IMR-90 (cell line): ENCODE data around the gene SPINT4. TPM values are rescaled to one million over a fixed set of nuclear protein-coding genes. Genes with fewer than 3 reads are reported as not detected.

Experiments
- ATAC-seq: fragments of 200-7000 bp; cut with Tn5 transposase; 2 replicates; pipeline ENCODE4 v1.9.1; 2020; ENCODE audit warnings: low read depth, mild to moderate bottlenecking, moderate library complexity
- BruUV-seq: library from RNA; stranded (reverse); fragments of 400-500 nt; replicated peaks from 2 replicates; lab custom pipeline; 2021; lab: Mats Ljungman, UMichigan
- CTCF ChIA-PET: fragments of 300-600 bp; formaldehyde crosslinking; extraction: SDS; loops from one replicate; lab custom pipeline; 2021; ENCODE audit warnings: antibody characterized with exemption; lab: Yijun Ruan, JAX
- POLR2A ChIA-PET: fragments of 300-600 bp; sonication (Branson Sonifier 250); formaldehyde crosslinking; loops from one replicate; lab custom pipeline; 2022; ENCODE audit warnings: antibody characterized with exemption; ENCODE audit not compliant: unreplicated experiment; lab: Charles Lee
- DNase-seq: peaks from one replicate; pipeline ENCODE4 v3.0.0; 2013
- H2AFZ ChIP-seq: replicated peaks from 2 replicates; pipeline ENCODE3; 2013; ENCODE audit warnings: low read length, mild to moderate bottlenecking; ENCODE audit not compliant: poor library complexity
- H2AK5ac ChIP-seq: 2 replicates; pipeline ENCODE4 v1.6.1; 2013; ENCODE audit warnings: low read depth, low read length, inconsistent platforms
- H2AK9ac ChIP-seq: replicated peaks from 2 replicates; pipeline ENCODE3; 2013; ENCODE audit warnings: mild to moderate bottlenecking, low read depth, low read length, moderate library complexity; ENCODE audit not compliant: poor library complexity
- H2BK120ac ChIP-seq: 2 replicates; pipeline ENCODE4 v1.6.1; 2013; ENCODE audit warnings: low read depth, low read length, inconsistent platforms
- H2BK15ac ChIP-seq: 3 replicates; pipeline ENCODE4 v1.6.1; 2013; ENCODE audit warnings: low read depth, low read length, inconsistent platforms
- H2BK20ac ChIP-seq: 2 replicates; pipeline ENCODE4 v1.6.1; 2013; ENCODE audit warnings: low read depth, mild to moderate bottlenecking, inconsistent platforms, low read length, moderate library complexity
- H2BK5ac ChIP-seq: 2 replicates; pipeline ENCODE4 v1.6.1; 2013; ENCODE audit warnings: mild to moderate bottlenecking, low read depth, low read length, inconsistent platforms; ENCODE audit not compliant: poor library complexity, severe bottlenecking
- H3K14ac ChIP-seq: replicated peaks from 2 replicates; pipeline ENCODE4 v1.6.1; 2013; ENCODE audit warnings: low read depth, low read length, inconsistent platforms
- H3K18ac ChIP-seq: 2 replicates; pipeline ENCODE4 v1.6.1; 2013; ENCODE audit warnings: low read depth, low read length, control low read depth
- H3K23ac ChIP-seq: 2 replicates; pipeline ENCODE4 v1.6.1; 2013; ENCODE audit warnings: low read depth, low read length, inconsistent platforms
- H3K27ac ChIP-seq: 2 replicates; pipeline ENCODE4 v1.5.1; 2013; ENCODE audit warnings: mild to moderate bottlenecking, control low read depth, low read length; ENCODE audit not compliant: insufficient read depth
- H3K27me3 ChIP-seq: 2 replicates; pipeline ENCODE4 v1.6.1; 2013; ENCODE audit warnings: low read length; ENCODE audit not compliant: control insufficient read depth, insufficient read depth
- H3K36me3 ChIP-seq: 2 replicates; pipeline ENCODE4 v1.6.1; 2013; ENCODE audit warnings: low read length, mixed read lengths; ENCODE audit not compliant: control insufficient read depth, insufficient read depth
- H3K4ac ChIP-seq: 2 replicates; pipeline ENCODE4 v1.6.1; 2013; ENCODE audit warnings: low read depth, low read length, inconsistent platforms
- H3K4me1 ChIP-seq: 2 replicates; pipeline ENCODE4 v1.6.1; 2013; ENCODE audit warnings: low read length, mixed read lengths; ENCODE audit not compliant: control insufficient read depth, insufficient read depth
- H3K4me2 ChIP-seq: 2 replicates; pipeline ENCODE4 v1.6.1; 2013; ENCODE audit warnings: low read depth, mild to moderate bottlenecking, control low read depth, low read length, moderate library complexity
- H3K4me3 ChIP-seq: 2 replicates; pipeline ENCODE4 v1.5.1; 2013; ENCODE audit warnings: low read depth, mild to moderate bottlenecking, control low read depth, low read length, moderate library complexity; ENCODE audit not compliant: insufficient read depth
- H3K56ac ChIP-seq: 2 replicates; pipeline ENCODE4 v1.6.1; 2013; ENCODE audit warnings: low read length, inconsistent platforms; ENCODE audit not compliant: insufficient read depth; ENCODE audit errors: extremely low read depth
- H3K79me1 ChIP-seq, 2 experiments: 2 replicates each; pipeline ENCODE4 v1.6.1; 2013; ENCODE audit warnings: low read length in 2 of 2, inconsistent platforms in 1 of 2, low read depth in 1 of 2
- H3K9ac ChIP-seq: 2 replicates; pipeline ENCODE4 v1.6.1; 2013; ENCODE audit warnings: low read depth, low read length, control low read depth
- H3K9me1 ChIP-seq: 2 replicates; pipeline ENCODE4 v1.6.1; 2013; ENCODE audit warnings: low read length, inconsistent platforms; ENCODE audit not compliant: insufficient read depth
- H3K9me3 ChIP-seq: 2 replicates; pipeline ENCODE4 v1.6.1; 2013; ENCODE audit warnings: low read length; ENCODE audit not compliant: control insufficient read depth, insufficient read depth
- H4K20me1 ChIP-seq: 2 replicates; pipeline ENCODE4 v1.6.1; 2013; ENCODE audit warnings: low read length, inconsistent platforms; ENCODE audit not compliant: insufficient read depth
- H4K5ac ChIP-seq: 2 replicates; pipeline ENCODE4 v1.6.1; 2013; ENCODE audit warnings: mild to moderate bottlenecking, low read depth, low read length, control low read depth
- H4K8ac ChIP-seq, 2 experiments: 2 replicates each; pipeline ENCODE4 v1.6.1; 2013; ENCODE audit warnings: low read depth in 2 of 2, low read length in 2 of 2, control low read depth in 1 of 2, inconsistent platforms in 1 of 2
- H4K91ac ChIP-seq: 2 replicates; pipeline ENCODE4 v1.6.1; 2013; ENCODE audit warnings: low read depth, low read length, inconsistent platforms; ENCODE audit not compliant: insufficient read depth
- BHLHE40 ChIP-seq: fragments of 150-350 bp; IDR thresholded peaks from 2 replicates; pipeline ENCODE4 v1.6.1; 2016; ENCODE audit warnings: mild to moderate bottlenecking, low read depth, low read length
- CEBPB ChIP-seq: IDR thresholded peaks from 2 replicates; pipeline ENCODE4 v1.6.1; 2012; ENCODE audit warnings: low read depth, low read length, improper control_type of control experiment
- CHD1 ChIP-seq: IDR thresholded peaks from 2 replicates; pipeline ENCODE4 v1.6.1; 2012; ENCODE audit warnings: low read depth, low read length, improper control_type of control experiment
- FOS ChIP-seq: fragments of 150-350 bp; IDR thresholded peaks from 2 replicates; pipeline ENCODE4 v1.6.1; 2016; ENCODE audit warnings: low read depth, low read length
- MAFK ChIP-seq: IDR thresholded peaks from 2 replicates; pipeline ENCODE4 v1.6.1; 2012; ENCODE audit warnings: low read depth, low read length, improper control_type of control experiment
- MAZ ChIP-seq: IDR thresholded peaks from 2 replicates; pipeline ENCODE4 v1.6.1; 2012; ENCODE audit warnings: low read depth, mild to moderate bottlenecking, low read length, improper control_type of control experiment, moderate library complexity, borderline replicate concordance
- MXI1 ChIP-seq: IDR thresholded peaks from 2 replicates; pipeline ENCODE4 v1.6.1; 2012; ENCODE audit warnings: low read depth, mild to moderate bottlenecking, low read length, moderate library complexity, borderline replicate concordance
- NFE2L2 ChIP-seq: fragments of 150-350 bp; IDR thresholded peaks from 2 replicates; pipeline ENCODE4 v1.6.1; 2016; ENCODE audit warnings: low read depth, mild to moderate bottlenecking, low read length
- POLR2A ChIP-seq: IDR thresholded peaks from 2 replicates; pipeline ENCODE4 v1.6.1; 2012; ENCODE audit warnings: mild to moderate bottlenecking, low read depth, low read length
- RAD21 ChIP-seq: IDR thresholded peaks from 2 replicates; pipeline ENCODE4 v1.6.1; 2012; ENCODE audit warnings: low read length, improper control_type of control experiment
- RCOR1 ChIP-seq: IDR thresholded peaks from 2 replicates; pipeline ENCODE4 v1.6.1; 2012; ENCODE audit warnings: mild to moderate bottlenecking, low read length, improper control_type of control experiment; ENCODE audit not compliant: insufficient replicate concordance
- RFX5 ChIP-seq: IDR thresholded peaks from 2 replicates; pipeline ENCODE4 v1.8.0; 2012; ENCODE audit warnings: low read depth, mild to moderate bottlenecking, low read length, moderate library complexity
- SMC3 ChIP-seq: fragments of 150-350 bp; IDR thresholded peaks from 2 replicates; pipeline ENCODE4 v1.6.1; 2016; ENCODE audit warnings: low read depth, mild to moderate bottlenecking, antibody characterized with exemption, low read length, moderate library complexity
- WGBS, 2 experiments: methylation state at CpG; one replicate each; pipeline versions ENCODE4 v1.1.5 to v1.1.7; 2013; ENCODE audit warnings: missing lambda C conversion rate in 2 of 2; ENCODE audit not compliant: insufficient read length in 1 of 2; ENCODE audit errors: extremely low coverage in 2 of 2; 5-methylcytosine and 5-hydroxymethylcytosine counted together
- dilution Hi-C: fragments of 300-500 bp; cut with HindIII; formaldehyde crosslinking; loops from one replicate; pipeline ENCODE4 v1.14.3; 2018; ENCODE audit warnings: low sequenced_read_pairs; ENCODE audit not compliant: unreplicated experiment
- in situ Hi-C: fragments of 300-500 bp; cut with MboI; formaldehyde crosslinking; loops from 3 replicates; pipeline ENCODE4 v1.14.3; 2019; ENCODE audit warnings: low sequenced_read_pairs, inconsistent platforms, mixed read lengths
- intact Hi-C: fragments of 100-400 bp; cut with micrococcal nuclease; formaldehyde crosslinking; loops from 2 replicates; pipeline ENCODE4 v1.10.0; 2022
- polyA plus RNA-seq, 3 experiments: library from polyadenylated mRNA; depleted of rRNA; stranded (reverse); fragments of >200 nt; gene quantifications; 2 replicates each; pipeline ENCODE4 v1.2.3, GENCODE V29; 2012; ENCODE audit warnings: low replicate concordance in 1 of 3
- total RNA-seq: library from RNA; depleted of rRNA; stranded (reverse); fragments of >200 nt; gene quantifications from 2 replicates; pipeline ENCODE4 v1.2.3, GENCODE V29; 2012
- TF ChIP-seq, protein P1 (sequence below): fragments of 150-350 bp; IDR thresholded peaks from 2 replicates; pipeline ENCODE4 v1.6.1; 2016; ENCODE audit warnings: low read depth, mild to moderate bottlenecking, low read length, moderate library complexity, borderline replicate concordance
- TF ChIP-seq, protein P2 (sequence below): conservative IDR thresholded peaks from 2 replicates; pipeline ENCODE4 v1.5.1; 2012; ENCODE audit warnings: mild to moderate bottlenecking, low read depth, low read length, improper control_type of control experiment
- TF ChIP-seq, protein P3 (sequence below): fragments of 150-350 bp; IDR thresholded peaks from 2 replicates; pipeline ENCODE4 v1.6.1; 2017; ENCODE audit warnings: mild to moderate bottlenecking, antibody characterized with exemption, low read length, low read depth

SPINT4 gene
- total and polyA plus RNA-seq, 2 of the 4 experiments (the other 2 are of a cell fraction): not detected

DNA sequence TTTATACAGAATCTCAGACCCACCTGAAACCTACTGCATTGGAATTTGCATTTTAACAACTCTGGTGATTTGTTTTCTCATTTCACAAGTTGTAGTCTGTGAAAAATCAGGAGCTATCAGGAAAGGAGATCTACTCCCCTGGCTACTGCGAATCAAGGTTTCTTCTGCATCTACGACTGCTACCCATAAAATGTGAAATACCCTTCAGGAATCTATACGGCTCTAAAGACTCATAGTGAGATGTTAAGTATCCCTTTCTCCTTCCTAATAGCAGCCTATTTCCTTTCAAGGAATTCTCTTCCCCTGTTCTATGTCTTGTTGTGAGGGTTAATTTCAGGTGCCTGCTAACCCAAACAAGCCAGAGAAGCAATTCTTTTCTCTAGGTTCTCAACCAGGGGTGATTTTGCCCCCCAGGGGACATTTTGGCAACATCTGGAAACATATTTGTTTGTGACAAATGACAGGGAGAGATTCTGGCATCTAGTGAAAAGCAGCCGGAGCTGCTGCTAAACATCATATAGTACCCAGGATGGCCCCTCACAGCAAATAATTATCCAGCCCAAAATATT lies 43.2 kb downstream of the SPINT4 start:
- Histone ChIP-seq H3K9me1 (no peaks in the 10 kb centered on the region), H3K4me2 (no peak overlapping the region), H3K27ac (no peak overlapping the region), H2BK5ac (no peak overlapping the region), H3K4me1 (no peaks in the 10 kb centered on the region), H4K20me1 (no peaks in the 10 kb centered on the region), H3K56ac (no peak overlapping the region), H3K9me3 (no peaks in the 10 kb centered on the region), H2BK120ac (no peak overlapping the region), H3K27me3 (peaks cover 14% of the 10 kb centered on the region), H3K4ac (no peak overlapping the region), H3K36me3 (no peaks in the 10 kb centered on the region), H2AK9ac (no peak overlapping the region), H4K8ac (no peak overlapping the region), H3K4me3 (no peak overlapping the region), H4K5ac (no peak overlapping the region), H2BK15ac (no peak overlapping the region), H2AFZ (no peak overlapping the region), H4K91ac (no peak overlapping the region), H2BK20ac (no peak overlapping the region), H3K9ac (no peak overlapping the region), H3K23ac (no peak overlapping the region), H3K18ac (no peak overlapping the region), H3K79me1 (no peaks in the 10 kb centered on the region), H3K14ac (no peak overlapping the region), H2AK5ac (no peak overlapping the region)
- in situ Hi-C loops (loop anchor here (25.0 kb wide), 1 partner anchor 228 kb away; the partner anchor contains the start of genes EPPIN and WFDC6), intact Hi-C loops (no loop called here), dilution Hi-C loops (no loop called here)
- POLR2A ChIA-PET: no interaction called here
- no CpG with 5 or more reads among the region's 4 CpGs for WGBS, 2 experiments
- ATAC-seq: no peak
- DNase-seq: no peak
- no TSS peak for BruUV-seq
- no peak for TF ChIP-seq RFX5
- no peak for TF ChIP-seq NFE2L2
- TF ChIP-seq SMC3: no peak
- TF ChIP-seq POLR2A: no peak
- TF ChIP-seq FOS: no peak
- TF ChIP-seq, protein P1, sequence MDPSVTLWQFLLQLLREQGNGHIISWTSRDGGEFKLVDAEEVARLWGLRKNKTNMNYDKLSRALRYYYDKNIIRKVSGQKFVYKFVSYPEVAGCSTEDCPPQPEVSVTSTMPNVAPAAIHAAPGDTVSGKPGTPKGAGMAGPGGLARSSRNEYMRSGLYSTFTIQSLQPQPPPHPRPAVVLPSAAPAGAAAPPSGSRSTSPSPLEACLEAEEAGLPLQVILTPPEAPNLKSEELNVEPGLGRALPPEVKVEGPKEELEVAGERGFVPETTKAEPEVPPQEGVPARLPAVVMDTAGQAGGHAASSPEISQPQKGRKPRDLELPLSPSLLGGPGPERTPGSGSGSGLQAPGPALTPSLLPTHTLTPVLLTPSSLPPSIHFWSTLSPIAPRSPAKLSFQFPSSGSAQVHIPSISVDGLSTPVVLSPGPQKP: no peak
- no peak for TF ChIP-seq MAFK
- TF ChIP-seq RAD21: no peak
- TF ChIP-seq RCOR1: no peak
- TF ChIP-seq, protein P2, sequence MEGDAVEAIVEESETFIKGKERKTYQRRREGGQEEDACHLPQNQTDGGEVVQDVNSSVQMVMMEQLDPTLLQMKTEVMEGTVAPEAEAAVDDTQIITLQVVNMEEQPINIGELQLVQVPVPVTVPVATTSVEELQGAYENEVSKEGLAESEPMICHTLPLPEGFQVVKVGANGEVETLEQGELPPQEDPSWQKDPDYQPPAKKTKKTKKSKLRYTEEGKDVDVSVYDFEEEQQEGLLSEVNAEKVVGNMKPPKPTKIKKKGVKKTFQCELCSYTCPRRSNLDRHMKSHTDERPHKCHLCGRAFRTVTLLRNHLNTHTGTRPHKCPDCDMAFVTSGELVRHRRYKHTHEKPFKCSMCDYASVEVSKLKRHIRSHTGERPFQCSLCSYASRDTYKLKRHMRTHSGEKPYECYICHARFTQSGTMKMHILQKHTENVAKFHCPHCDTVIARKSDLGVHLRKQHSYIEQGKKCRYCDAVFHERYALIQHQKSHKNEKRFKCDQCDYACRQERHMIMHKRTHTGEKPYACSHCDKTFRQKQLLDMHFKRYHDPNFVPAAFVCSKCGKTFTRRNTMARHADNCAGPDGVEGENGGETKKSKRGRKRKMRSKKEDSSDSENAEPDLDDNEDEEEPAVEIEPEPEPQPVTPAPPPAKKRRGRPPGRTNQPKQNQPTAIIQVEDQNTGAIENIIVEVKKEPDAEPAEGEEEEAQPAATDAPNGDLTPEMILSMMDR: no peak
- TF ChIP-seq BHLHE40: no peak
- no peak for TF ChIP-seq MAZ
- TF ChIP-seq, protein P3, sequence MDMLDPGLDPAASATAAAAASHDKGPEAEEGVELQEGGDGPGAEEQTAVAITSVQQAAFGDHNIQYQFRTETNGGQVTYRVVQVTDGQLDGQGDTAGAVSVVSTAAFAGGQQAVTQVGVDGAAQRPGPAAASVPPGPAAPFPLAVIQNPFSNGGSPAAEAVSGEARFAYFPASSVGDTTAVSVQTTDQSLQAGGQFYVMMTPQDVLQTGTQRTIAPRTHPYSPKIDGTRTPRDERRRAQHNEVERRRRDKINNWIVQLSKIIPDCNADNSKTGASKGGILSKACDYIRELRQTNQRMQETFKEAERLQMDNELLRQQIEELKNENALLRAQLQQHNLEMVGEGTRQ: no peak
- TF ChIP-seq CEBPB: no peak
- TF ChIP-seq MXI1: no peak
- no peak for TF ChIP-seq CHD1
- CTCF ChIA-PET: no interaction called here
